Urinary bladder (tissue), 4 donors: Measurements from ENCODE around the gene OR51B6. TPM values are rescaled to one million over a fixed set of nuclear protein-coding genes. Genes with fewer than 3 reads are reported as not detected.

Experiments used
- DNase-seq: peaks from one replicate; pipeline ENCODE4 v3.0.0-alpha.2; 2015; ENCODE audit errors: extremely low spot score
- H3K27ac ChIP-seq: one replicate; pipeline ENCODE4 v1.5.1; 2013; ENCODE audit warnings: low read depth, mild to moderate bottlenecking, moderate library complexity
- H3K36me3 ChIP-seq: one replicate; pipeline ENCODE4 v1.6.1; 2013; ENCODE audit warnings: mild to moderate bottlenecking, moderate library complexity; ENCODE audit not compliant: insufficient read depth
- H3K4me1 ChIP-seq: one replicate; pipeline ENCODE4 v1.6.1; 2013; ENCODE audit warnings: mild to moderate bottlenecking, moderate library complexity; ENCODE audit not compliant: insufficient read depth
- H3K4me3 ChIP-seq: one replicate; pipeline ENCODE4 v1.5.1; 2013; ENCODE audit warnings: low read depth, low read length
- WGBS: extraction: QIAGEN DNeasy Blood & Tissue Kit; methylation state at CpG from one replicate; pipeline ENCODE4 v1.1.7; 2013; 5-methylcytosine and 5-hydroxymethylcytosine counted together
- polyA plus RNA-seq: library from polyadenylated mRNA; stranded (reverse); fragments of 200-250 nt; gene quantifications from one replicate; pipeline ENCODE4 v1.2.3, GENCODE V29; 2013
- small RNA-seq: library from RNA; depleted of rRNA; stranded (forward); fragments of <200 nt; gene quantifications from one replicate; pipeline ENCODE3, GENCODE V24; 2014
- total RNA-seq: library from RNA; depleted of rRNA; stranded (reverse); fragments of >200 nt; gene quantifications from one replicate; pipeline ENCODE4 v1.2.3, GENCODE V29; 2014
- donor health status: healthy with polysubstance abuse.
- donor health status: healthy.

OR51B6 gene
- total and polyA plus RNA-seq, 2 donors: not detected

GRCh38 chr11:5380740-5381342, 29.5 kb downstream of the OR51B6 start:
- Histone ChIP-seq H3K4me3 (no peak overlapping the region), H3K36me3 (no peaks in the 10 kb centered on the region), H3K4me1 (no peaks in the 10 kb centered on the region), H3K27ac (no peak overlapping the region)
- WGBS: 75% methylated on average over 4 of the region's 4 CpGs
- DNase-seq: no peak

DNA sequence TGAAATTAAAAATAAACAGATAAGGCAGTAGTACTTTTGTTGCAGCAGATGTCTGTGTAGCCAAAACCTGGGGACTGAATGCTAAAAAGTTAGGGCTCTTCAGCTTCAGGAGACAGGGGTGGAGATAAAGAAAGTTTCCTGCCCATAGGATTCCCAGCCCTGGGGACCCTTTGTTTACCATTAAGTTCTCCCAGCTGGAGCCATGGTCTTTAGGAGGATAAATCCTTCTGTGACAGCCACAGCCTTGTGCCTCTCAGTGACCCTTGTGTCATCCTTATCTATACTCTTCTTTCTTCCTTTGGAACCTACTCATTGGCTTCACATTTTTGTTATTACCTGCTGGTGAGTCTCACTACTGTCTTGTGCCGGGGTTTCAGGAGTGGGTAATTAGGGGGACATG, 32.3 kb downstream of the OR51B6 start, which contains the start of gene OR51M1:
OR51M1 (plus strand) TSS at position 237 of the 400 bp plus-strand sequence. CDS start 5,587 bp downstream, outside the sequence.
- H3K4me3 ChIP-seq: no peak within 1 kb of the TSS
- DNase-seq: no peak
- no peaks in the 10 kb centered on the region for H3K4me1 ChIP-seq
- WGBS: 42% methylated on average over 1 of the region's 1 CpG
- H3K36me3 ChIP-seq: no peaks in the 10 kb centered on the region
- H3K27ac ChIP-seq: no peak within 1 kb of the TSS

DNA sequence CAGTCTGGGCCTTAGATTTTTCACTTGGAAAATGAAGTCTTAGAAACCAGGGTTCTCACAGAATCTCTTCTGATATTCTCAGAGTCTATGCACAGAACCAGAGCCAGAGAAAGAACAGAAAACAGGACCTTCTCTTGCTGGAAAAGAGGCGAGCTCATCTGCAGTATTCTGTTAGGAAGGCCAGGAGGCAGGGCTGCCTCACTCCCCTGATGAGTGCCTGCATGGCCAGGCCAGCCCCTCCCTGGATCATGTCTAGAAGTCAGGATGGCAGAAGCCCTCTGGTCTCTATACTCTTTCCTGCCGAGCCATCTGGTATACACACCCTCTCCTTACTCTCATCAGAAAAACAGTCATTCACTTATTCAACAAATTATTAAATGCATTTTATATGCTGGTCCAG, 33.0 kb downstream of the OR51B6 start:
- H3K4me3 ChIP-seq: no peak overlapping the region
- no peak overlapping the region for H3K27ac ChIP-seq
- no peaks in the 10 kb centered on the region for H3K36me3 ChIP-seq
- 64% methylated on average over 2 of the region's 2 CpGs for WGBS
- DNase-seq: no peak
- no peaks in the 10 kb centered on the region for H3K4me1 ChIP-seq

- Histone ChIP-seq H3K4me1 (no peaks in the 10 kb centered on the region), H3K36me3 (no peaks in the 10 kb centered on the region), H3K4me3 (no peak overlapping the region), H3K27ac (no peak overlapping the region)
- 78% methylated on average over 2 of the region's 2 CpGs for WGBS
- no peak for DNase-seq
Observed at GRCh38 chr11:5390210-5390609, 38.9 kb downstream of the OR51B6 start.

DNA sequence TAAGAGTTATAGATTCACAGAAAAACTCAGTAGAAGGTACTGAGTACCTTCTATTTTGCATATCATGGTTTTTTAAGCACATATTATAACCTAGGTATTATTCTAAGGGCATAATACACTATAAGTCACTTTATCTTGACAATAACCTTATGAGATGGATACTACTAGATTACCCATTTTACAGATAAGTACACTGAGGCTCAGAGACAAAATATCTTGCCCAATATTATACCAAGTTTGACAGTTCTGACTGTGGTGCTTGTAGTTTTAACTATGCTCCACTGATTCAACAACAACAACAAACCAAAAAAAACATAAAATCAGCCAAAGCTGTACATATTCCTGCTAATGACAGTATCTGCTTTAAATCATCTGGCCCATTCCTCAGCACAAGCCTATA, 42.8 kb downstream of the OR51B6 start:
- H3K36me3 ChIP-seq: no peaks in the 10 kb centered on the region
- H3K4me3 ChIP-seq: no peak overlapping the region
- DNase-seq: no peak
- no peak overlapping the region for H3K27ac ChIP-seq
- no peaks in the 10 kb centered on the region for H3K4me1 ChIP-seq

GRCh38 chr11:5398936-5399335, 47.6 kb downstream of the OR51B6 start:
- Histone ChIP-seq H3K4me1 (no peaks in the 10 kb centered on the region), H3K4me3 (no peak overlapping the region), H3K27ac (no peak overlapping the region), H3K36me3 (no peaks in the 10 kb centered on the region)
- no peak for DNase-seq

Small RNA genes within 50 kb of the gene (small RNA-seq; reads per million reads assigned to genes)
- gene AC104389.3: not detected

Other genes with a start within 250 kb of the OR51B6 start
- not detected for gene OR52A5, start 213.2 kb upstream of the OR51B6 start, total RNA-seq
- not detected for gene OR52A5, start 213.2 kb upstream of the OR51B6 start, polyA plus RNA-seq
- gene OR52A1, start 196.8 kb upstream of the OR51B6 start, total RNA-seq: not detected
- gene OR52A1, start 196.8 kb upstream of the OR51B6 start, polyA plus RNA-seq: not detected
- gene OR51V1, start 150.8 kb upstream of the OR51B6 start, total RNA-seq: not detected
- gene OR51V1, start 150.8 kb upstream of the OR51B6 start, polyA plus RNA-seq: not detected
- 394 TPM for gene HBB, start 124.4 kb upstream of the OR51B6 start, total RNA-seq
- gene HBB, start 124.4 kb upstream of the OR51B6 start, polyA plus RNA-seq: 10.1 TPM
- gene HBD, start 117.0 kb upstream of the OR51B6 start, total RNA-seq: not detected
- not detected for gene HBD, start 117.0 kb upstream of the OR51B6 start, polyA plus RNA-seq
- 39.3 TPM for gene HBG1, start 101.7 kb upstream of the OR51B6 start, total RNA-seq
- gene HBG1, start 101.7 kb upstream of the OR51B6 start, polyA plus RNA-seq: not detected
- 2,457 TPM for gene HBG2, start 96.7 kb upstream of the OR51B6 start, total RNA-seq
- gene HBG2, start 96.7 kb upstream of the OR51B6 start, polyA plus RNA-seq: not detected
- gene HBE1, start 81.6 kb upstream of the OR51B6 start, total RNA-seq: 3.0 TPM
- gene HBE1, start 81.6 kb upstream of the OR51B6 start, polyA plus RNA-seq: 0.18 TPM
- 2.0 TPM for gene OR51B4, start 49.6 kb upstream of the OR51B6 start, total RNA-seq
- not detected for gene OR51B4, start 49.6 kb upstream of the OR51B6 start, polyA plus RNA-seq
- 1.7 TPM for gene OR51B2, start 27.2 kb upstream of the OR51B6 start, total RNA-seq
- not detected for gene OR51B2, start 27.2 kb upstream of the OR51B6 start, polyA plus RNA-seq
- 4.3 TPM for gene OR51B5, start 8.0 kb upstream of the OR51B6 start, total RNA-seq
- gene OR51B5, start 8.0 kb upstream of the OR51B6 start, polyA plus RNA-seq: not detected
- gene OR51M1, start 32.3 kb downstream of the OR51B6 start, total RNA-seq: not detected
- not detected for gene OR51M1, start 32.3 kb downstream of the OR51B6 start, polyA plus RNA-seq
- not detected for gene OR51Q1, start 70.6 kb downstream of the OR51B6 start, total RNA-seq
- gene OR51Q1, start 70.6 kb downstream of the OR51B6 start, polyA plus RNA-seq: not detected
- 0.63 TPM for gene OR51I1, start 90.0 kb downstream of the OR51B6 start, total RNA-seq
- gene OR51I1, start 90.0 kb downstream of the OR51B6 start, polyA plus RNA-seq: not detected
- gene OR51I2, start 97.8 kb downstream of the OR51B6 start, total RNA-seq: not detected
- gene OR51I2, start 97.8 kb downstream of the OR51B6 start, polyA plus RNA-seq: not detected
- not detected for gene OR52D1, start 137.2 kb downstream of the OR51B6 start, total RNA-seq
- not detected for gene OR52D1, start 137.2 kb downstream of the OR51B6 start, polyA plus RNA-seq
- 0.58 TPM for gene UBQLN3, start 158.4 kb downstream of the OR51B6 start, total RNA-seq
- gene UBQLN3, start 158.4 kb downstream of the OR51B6 start, polyA plus RNA-seq: not detected
- 0.85 TPM for gene UBQLNL, start 165.2 kb downstream of the OR51B6 start, total RNA-seq
- 0.35 TPM for gene UBQLNL, start 165.2 kb downstream of the OR51B6 start, polyA plus RNA-seq
- 2.2 TPM for gene OR52H1, start 197.0 kb downstream of the OR51B6 start, total RNA-seq
- not detected for gene OR52H1, start 197.0 kb downstream of the OR51B6 start, polyA plus RNA-seq
- not detected for gene OR52B6, start 229.4 kb downstream of the OR51B6 start, total RNA-seq
- not detected for gene OR52B6, start 229.4 kb downstream of the OR51B6 start, polyA plus RNA-seq
- 5.5 TPM for gene TRIM6, start 245.1 kb downstream of the OR51B6 start, total RNA-seq
- gene TRIM6, start 245.1 kb downstream of the OR51B6 start, polyA plus RNA-seq: 4.1 TPM